GM19099 (cell line): ENCODE data around the gene MAML3.

ENCODE experiments used
- POLR2A ChIP-seq: IDR thresholded peaks from 3 replicates; pipeline ENCODE4 v1.6.1; 2011; ENCODE audit warnings: low read depth; ENCODE audit not compliant: insufficient read length; ENCODE audit errors: extremely low read depth

The MAML3 gene

GRCh38 chr4:140168474-140168873 lies 14.5 kb upstream of the MAML3 start:
- no peak for TF ChIP-seq POLR2A

DNA sequence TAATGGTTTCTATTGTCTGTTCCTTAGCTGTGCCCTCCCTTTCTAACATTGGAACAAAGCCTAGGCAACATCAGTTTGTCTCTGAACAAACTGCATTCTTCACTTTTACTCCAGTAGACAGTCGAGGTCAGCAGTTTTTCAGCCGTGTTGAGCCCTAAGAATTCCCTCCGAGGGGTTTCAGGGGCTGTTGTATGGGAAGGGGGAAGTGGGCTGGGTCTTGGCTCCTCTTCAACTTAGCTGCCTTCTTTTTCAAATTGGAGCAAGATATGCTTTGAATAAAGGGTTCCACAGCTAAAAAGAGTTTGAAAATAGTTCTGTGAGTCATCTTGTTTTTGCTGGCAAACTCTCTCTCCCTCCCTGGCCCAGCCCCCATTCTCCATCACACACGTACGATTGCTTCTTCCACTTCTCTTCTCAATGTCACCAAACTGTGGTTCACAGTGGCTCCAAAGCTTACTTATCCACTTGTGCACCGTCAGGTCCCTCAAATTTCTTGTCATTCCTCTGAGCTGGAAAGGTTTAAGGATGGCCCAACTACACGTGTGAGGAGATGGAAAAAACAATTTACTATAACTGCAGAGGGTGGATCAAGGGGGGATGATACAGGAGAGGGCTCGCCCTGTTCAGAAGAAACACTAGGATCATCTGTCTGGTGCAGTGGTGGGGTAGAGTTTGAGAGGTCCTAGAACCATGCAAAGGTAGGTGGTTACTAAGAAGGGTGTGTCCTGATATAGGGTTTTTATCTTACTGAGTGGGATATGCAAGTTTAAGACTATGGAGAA lies 9.2 kb upstream of the MAML3 start:
- no peak for TF ChIP-seq POLR2A

GRCh38 chr4:140162596-140162995 lies 8.6 kb upstream of the MAML3 start:
- no peak for TF ChIP-seq POLR2A

GRCh38 chr4:140158365-140159030 lies 4.5 kb upstream of the MAML3 start:
- TF ChIP-seq POLR2A = no peak

DNA sequence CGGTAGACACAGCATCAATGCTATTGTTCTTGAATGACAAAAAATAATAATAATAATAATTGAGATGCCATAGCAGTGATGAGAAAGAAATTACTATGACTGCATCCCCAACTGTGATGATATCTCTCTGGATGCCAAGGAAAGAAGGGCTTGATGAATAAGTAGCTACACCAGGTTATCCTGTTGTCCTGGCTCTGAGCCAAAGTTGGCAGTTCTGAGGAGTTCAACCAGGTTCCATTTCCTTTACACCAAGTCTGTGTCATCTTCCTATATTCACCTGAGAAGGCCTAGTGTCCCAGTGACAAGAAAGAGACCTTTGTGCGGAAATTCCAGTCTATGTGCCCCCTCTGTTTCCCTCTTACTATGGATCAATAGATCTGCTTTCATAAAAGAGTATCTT lies 3.4 kb upstream of the MAML3 start:
- no peak for TF ChIP-seq POLR2A

- no peak for TF ChIP-seq POLR2A
These were observed 2.7 kb upstream of the MAML3 start for GRCh38 chr4:140156529-140157171.

GRCh38 chr4:140154572-140154891 lies 548 bp upstream of the MAML3 start:
- no peak for TF ChIP-seq POLR2A

- TF ChIP-seq POLR2A = no peak
These were observed 616 bp downstream of the MAML3 start for GRCh38 chr4:140153419-140153717.

GRCh38 chr4:140152751-140153418 lies 1.1 kb downstream of the MAML3 start:
- no peak for TF ChIP-seq POLR2A

GRCh38 chr4:140152013-140152703 lies 1.8 kb downstream of the MAML3 start:
- TF ChIP-seq POLR2A = no peak

DNA sequence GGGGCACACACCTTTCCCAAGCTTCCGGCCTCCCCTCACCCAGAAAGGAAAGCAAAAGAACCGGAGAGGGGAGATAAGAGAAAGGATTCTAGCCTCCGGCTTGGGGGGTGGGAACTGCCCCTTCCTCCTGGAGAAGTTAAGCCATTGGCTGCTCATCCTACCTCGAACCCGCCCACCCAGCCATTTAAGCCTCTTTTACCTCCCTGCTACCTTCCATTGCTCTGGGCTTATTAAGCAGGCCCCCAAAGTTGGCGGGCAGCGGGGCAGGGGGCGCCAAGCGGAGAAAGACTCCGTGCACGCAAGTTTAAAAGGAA lies 2.3 kb downstream of the MAML3 start:
- TF ChIP-seq POLR2A = no peak

GRCh38 chr4:140150886-140151698 lies 2.9 kb downstream of the MAML3 start:
- TF ChIP-seq POLR2A = no peak

DNA sequence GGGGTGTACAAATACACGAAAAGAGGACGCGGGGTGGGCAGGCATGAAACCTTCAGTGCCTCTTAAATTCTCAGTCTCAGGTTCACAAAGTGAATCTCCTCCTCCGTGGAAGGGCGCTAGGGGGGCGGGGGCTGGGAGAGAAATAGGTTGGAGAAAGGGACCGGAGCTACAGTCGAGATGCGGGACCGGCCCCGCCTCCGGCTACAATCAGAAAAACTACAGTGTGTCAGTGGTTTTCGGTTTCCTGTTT lies 3.4 kb downstream of the MAML3 start:
- TF ChIP-seq POLR2A = no peak

DNA sequence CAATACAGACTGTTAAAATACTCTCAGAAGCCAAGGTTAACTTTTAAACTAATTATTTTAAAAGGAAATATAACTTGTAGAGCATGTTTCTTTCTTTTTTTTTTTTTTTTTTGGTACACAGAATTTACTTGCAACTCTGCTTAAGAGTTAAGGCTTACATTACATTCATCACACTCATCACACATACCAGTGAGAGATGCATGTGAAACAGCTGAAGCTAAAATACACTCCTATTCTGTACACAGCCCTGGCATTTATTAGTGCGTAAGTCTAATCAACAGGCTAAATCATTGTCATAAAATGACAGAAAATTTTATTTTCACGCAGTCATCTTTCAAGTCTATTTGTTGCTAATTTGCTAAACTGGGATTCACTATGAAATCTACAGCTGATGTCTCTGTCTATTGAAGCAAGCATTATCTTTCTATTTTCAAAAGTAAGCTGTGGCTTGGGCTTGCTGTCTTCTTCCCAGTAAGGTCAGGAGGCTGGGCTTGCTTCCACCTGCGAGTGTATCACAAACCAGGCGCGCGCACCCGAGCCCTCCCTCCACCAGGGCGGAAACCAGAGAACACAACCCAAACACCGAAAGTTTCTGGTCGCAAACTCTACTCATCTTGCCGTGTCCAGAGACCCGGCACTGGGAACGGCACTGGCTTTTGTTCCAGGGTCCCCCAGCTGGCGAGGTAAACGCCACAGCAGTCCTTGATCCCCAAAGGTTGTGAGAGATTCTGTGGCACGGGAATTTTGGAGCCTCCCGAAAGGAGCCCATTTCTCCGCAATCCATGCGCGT lies 3.9 kb downstream of the MAML3 start:
- no peak for TF ChIP-seq POLR2A
